Activated CD4-positive, alpha-beta T cell treated with anti-CD3 and anti-CD28 coated beads, Interleukin-2, amount 50 U/mL, for 24 hours (primary cell): ENCODE results near the gene UCP2.

ENCODE experiments used
- DNase-seq, 2 donors: peaks; one replicate each; pipeline ENCODE4 v3.0.0-alpha.2; 2020; ENCODE audit warnings: low read depth in 1 of 2, low spot score in 1 of 2

Gene UCP2

DNA sequence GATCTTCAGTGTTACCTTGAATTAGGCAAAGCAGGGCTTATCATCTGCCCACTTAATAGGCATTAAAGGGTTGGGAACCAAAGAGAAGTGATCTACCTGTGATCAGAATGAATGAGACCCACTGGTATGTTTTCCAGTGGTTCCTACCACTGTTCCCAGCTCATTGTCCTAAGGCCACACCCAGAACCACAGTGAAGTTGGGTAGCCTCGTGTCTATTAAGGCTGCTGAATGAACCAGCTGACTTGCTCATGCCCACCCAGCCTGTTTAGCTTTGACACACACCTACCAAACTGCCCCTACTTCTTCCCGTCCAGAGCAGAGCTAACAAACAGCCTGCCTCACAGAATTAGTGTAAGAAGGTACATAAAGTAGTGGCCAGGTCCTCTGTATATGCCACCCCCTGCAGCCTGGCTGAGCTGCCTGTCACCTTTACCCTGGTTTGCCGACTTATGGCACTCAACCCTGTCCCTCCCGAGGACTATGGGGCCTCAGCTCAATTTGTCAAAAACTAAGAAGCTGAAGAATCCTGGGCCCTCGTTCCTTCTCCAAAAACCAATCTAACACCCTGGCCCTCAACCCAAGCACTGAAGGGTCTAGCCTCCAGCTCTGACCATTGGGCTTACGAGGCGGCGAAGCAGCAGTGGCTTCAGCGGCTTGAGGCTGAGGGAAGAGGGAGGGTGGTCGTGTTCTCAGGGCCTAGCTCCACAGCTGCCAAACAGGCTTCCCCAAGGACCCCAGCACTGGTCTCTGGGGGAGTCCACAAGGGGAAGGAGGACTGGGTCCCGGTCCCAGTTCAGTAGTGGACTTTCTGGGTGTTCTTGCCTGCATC, 9.8 kb downstream of the UCP2 start:
- no peak for DNase-seq

- no peak for DNase-seq
These were observed 10.5 kb downstream of the UCP2 start for GRCh38 chr11:73972187-73972586.

GRCh38 chr11:73971175-73971719, 11.4 kb downstream of the UCP2 start:
- no peak for DNase-seq

DNA sequence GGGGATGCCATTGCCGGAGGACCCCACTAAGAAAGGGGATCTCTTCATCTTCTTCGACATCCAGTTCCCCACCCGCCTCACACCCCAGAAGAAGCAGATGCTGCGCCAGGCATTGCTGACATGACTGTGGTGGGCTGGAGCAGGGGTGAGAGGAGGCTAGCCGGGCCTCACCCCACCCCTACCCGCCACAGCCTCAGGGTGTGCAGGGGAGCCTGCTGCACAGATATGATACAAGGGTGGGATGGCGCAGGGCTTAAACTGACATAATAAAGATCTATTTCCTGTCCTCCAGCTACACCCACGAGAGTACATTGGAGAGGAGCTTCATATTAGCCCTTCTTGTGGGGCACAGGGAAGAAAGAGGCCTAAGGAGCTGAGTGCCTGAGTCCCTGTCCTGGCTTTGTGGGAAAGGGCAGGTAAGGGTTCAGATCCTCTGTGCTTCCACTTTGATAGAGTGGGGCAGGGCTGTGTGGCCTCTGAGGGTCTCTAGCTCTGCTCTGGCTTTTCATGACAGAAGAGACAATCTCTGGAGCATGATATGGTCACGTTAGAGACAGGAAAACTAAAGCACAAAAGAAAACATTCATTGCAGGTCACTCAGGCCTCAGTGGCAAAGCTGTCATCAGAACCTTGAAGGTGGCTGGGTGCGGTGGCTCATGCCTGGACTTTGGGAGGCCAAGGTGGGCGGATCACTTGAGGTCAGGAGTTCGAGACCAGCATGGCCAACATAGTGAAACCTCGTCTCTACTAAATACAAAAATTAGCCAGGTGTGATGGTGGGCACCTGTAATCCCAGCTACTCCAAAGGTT, 12.4 kb downstream of the UCP2 start:
- DNase-seq: no peak

GRCh38 chr11:73969091-73969490, 13.6 kb downstream of the UCP2 start:
- no peak for DNase-seq

GRCh38 chr11:73968356-73968966, 14.2 kb downstream of the UCP2 start:
- DNase-seq: no peak

DNA sequence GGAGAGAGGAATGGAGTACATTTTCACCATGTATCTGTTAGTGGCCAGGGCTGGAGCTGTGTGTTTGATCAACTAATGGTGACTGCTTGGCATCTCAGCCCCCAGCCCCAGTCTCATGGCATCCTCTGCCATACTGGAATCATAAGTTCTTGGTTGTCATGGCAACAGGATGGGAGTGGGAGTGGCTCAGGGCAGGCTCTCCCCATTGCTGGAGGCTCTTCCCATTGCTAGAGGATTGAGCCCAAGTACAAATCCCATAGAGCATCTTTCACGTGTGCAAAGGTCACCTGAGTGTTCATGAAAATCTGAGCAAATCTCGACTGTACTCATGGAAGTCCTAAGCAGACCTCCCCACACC, 16.9 kb downstream of the UCP2 start:
- DNase-seq: no peak

DNA sequence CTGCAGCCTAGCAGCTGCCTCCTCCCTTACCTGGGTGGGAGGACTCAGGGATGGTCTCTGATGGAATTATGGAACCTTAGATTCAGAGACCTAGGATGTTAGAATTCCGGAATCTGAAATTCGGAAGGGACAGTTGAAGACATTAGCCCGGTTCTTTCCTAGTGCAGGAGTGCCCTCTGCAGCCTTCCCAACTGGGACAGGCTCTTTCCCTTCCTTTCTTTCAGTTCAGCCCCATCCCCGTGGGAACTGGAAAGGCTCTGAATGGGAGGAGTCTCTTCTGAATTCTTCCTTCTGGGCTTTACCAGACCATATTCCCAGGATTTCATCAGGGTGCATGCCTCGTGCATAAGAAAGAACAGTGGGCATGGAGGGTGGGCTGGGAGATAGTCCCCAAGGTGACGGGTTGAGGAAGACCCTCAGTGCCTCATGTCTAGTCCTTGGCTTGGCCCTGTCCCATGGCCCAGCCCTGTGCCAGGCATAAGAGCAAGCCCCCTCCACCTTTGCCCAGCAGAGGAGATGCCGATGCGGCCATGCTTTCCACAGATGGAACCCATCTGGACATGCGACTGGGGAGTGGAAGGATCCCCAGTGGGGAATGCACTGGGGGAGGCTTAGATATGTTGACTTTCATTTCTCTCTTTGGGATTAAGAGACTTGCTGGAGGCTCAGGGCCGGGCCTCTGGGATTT, 17.4 kb downstream of the UCP2 start:
- no peak for DNase-seq

DNA sequence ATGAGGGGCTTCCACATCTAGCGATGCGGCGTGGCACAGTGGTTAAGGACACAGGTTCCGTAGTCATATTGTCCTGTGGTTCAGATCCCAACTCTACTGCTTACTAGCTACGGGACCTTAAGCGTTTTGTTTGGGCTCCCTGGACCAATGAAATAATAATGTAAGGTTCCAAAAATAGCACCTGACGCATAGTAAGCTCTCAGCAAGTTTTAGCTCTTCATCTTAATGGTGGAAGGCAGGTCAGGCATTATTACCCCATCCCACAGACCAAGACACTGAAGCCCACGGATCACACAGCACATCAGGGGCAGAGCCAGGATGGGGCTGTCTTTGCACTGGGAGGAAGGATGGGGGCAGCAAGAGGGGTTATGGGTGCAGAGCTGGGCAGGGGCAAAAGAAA, 18.8 kb downstream of the UCP2 start:
- no peak for DNase-seq

GRCh38 chr11:73962101-73962705, 20.4 kb downstream of the UCP2 start:
- DNase-seq: no peak

- no peak for DNase-seq
These were observed 21.3 kb downstream of the UCP2 start for GRCh38 chr11:73961321-73961720.

DNA sequence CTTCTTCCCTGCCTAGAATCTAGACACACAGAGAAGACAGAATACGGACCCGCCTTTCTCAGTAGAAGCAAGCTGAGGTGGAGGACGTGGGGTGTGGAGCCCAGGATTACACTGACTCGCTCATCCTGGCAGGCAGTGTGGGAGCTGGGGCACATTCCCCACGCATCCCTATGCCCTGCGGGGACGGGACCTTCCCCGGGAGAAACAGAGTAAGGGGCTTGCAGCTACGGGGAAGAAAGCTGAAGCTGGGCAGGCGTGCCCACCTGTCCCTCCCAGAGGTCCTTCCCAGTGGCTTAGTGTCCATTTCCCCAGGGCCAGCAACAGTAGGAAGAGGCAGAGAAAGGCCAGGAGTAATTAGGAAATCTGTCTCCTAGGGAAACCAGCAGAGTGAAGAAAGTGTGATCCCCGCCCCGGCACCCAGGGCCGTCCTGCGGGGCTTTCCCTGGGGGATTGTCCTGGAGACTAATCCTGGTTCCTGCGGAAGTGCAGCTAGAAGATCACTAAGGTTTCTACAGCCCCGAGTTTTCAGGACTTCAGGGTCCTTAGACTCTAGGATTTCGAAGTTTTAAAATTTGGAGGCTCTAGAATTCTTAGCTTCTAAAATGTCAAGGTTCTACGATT, 24.0 kb downstream of the UCP2 start:
- DNase-seq: no peak

- DNase-seq: no peak
These were observed 24.8 kb downstream of the UCP2 start for GRCh38 chr11:73957654-73958361.

GRCh38 chr11:73956876-73957653, 25.6 kb downstream of the UCP2 start:
- DNase-seq: no peak

DNA sequence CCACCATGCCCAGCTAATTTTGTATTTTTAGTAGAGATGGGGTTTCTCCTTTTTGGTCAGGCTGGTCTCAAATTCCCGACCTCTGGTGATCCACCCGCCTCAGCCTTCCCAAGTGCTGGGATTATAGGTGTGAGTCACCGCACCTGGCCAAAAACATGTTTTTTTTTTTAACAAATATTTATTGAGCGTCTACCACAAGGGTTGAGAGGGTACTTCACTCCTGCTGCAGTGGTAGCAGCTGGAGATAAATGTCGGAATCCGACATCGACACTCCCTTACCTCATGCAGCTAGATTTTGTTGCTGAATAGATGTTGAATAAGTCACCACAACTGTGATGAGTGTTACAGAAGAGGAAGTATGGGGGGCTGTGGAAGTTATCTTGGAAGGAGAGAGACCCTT, 30.8 kb downstream of the UCP2 start:
- DNase-seq: no peak

- no peak for DNase-seq
These were observed 31.6 kb downstream of the UCP2 start, which contains the start of gene DNAJB13 for GRCh38 chr11:73950869-73951710. TSS of gene DNAJB13 (plus strand) at chr11:73951026. CDS start at chr11:73951070, 44 bp downstream.

GRCh38 chr11:73949912-73950311, 32.7 kb downstream of the UCP2 start:
- DNase-seq: no peak

DNA sequence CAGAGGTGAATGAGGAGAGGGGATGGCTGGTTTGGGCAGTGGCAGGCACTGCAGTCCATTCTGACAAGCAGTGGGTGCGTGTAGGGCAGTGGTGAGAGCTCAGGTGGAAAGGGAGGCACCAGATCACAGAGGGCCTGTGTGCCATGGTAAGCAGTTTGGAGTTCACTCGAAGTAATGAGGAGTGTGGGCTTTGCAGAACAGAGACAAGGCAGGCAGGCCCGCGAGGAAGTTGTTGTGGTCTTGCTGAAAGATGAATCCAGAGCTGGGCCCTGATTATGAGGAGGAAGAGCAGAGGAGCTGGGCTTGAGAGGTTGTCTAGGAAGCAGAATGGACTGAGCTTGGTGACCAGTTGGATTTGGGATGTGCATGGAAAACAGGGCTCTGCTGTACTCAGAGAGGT, 33.4 kb downstream of the UCP2 start:
- no peak for DNase-seq
